NCI-H460 (cell line): ENCODE data around the gene JOSD2. TPM values are rescaled to one million over a fixed set of nuclear protein-coding genes. Genes with fewer than 3 reads are reported as not detected.
"Not testable (repeated sequence)": the region's sequence is repeated elsewhere in the genome, so short reads cannot be mapped to it uniquely, and the experiment has no call there.

Experiments
- DNase-seq: peaks from one replicate; pipeline ENCODE4 v3.0.0-alpha.2; 2016; ENCODE audit warnings: low read depth; ENCODE audit errors: extremely low read depth
- total RNA-seq: library from RNA; depleted of rRNA; stranded (reverse); fragments of >200 nt; shearing (Covaris generic); gene quantifications from 2 replicates; pipeline ENCODE4 v1.2.3, GENCODE V29; 2014

The JOSD2 gene
- total RNA-seq, 1 experiment from 2014 or later: 10.0 TPM

DNA sequence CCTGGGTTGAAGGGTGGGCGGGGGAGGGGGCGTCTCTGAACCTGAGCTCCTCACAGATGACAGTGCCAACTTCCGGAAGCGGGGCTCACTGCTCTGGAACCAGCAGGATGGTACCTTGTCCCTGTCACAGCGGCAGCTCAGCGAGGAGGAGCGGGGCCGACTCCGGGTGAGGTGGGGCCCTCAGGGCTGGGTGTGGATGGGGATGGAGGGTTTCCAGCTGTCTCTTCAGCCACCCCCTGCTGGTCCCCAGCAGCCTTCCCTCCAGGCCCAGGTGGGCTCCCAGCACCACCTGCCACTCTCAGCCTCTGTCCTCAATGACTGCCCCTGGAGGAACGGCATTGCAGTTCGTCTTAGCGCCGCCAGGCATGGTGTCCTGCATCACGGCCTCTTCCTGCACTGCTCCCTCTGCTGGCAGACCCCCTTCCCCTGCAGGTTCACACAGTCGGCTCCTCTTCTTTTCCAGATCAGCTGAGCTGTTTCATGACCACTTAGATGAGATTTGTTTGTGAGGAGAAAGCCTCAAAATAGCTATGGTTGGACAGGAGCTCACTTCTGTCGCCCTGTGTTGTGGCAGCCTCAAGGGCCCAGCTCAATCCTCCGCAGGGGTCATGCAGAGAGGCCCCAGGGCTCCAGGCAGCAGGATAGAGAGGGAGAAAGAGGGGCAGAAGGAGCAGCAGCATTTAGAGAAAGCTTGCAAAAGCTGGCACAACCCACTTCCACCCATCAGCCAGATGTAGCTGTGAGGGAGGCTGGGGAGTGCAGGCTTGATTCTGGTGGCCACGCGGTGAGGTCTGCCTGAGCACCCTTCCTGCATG, 31.9 kb downstream of the JOSD2 start:
- no peak for DNase-seq

DNA sequence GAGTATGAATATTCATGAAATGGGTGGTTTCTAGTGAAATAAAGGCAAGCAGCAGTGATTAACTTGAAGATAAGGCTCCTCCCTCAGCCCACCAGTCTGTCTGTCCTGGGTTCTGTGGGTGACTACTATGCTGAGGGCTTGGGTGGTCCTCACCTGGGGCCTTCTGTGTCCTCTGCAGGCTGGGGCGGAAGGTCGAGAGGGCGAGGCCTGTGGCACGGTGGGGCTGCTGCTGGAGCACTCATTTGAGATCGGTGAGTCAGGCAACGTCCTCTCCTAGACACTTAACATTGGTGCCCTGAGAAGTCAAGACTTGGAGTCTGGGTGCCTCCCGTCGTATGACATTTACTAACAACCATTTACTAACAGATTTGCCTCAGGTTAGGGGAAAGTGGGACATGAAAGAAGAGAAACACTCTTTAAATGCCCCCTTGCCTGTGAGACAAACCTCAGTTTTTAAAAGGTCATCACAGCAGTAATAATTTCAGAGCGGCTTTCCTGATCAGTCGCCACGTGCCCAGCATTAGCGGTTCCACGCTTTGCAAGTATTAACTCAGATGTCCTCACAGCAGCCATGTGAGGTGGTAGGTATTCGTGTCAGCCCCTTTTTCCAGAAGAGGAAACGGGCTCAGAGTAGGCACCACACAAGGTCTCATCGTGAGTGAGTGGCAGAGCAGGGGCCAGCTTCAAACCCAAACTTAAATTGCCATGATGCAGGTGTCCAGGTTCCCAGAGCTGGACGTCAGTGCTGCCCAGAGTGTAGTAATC, 33.1 kb downstream of the JOSD2 start:
- no peak for DNase-seq

DNA sequence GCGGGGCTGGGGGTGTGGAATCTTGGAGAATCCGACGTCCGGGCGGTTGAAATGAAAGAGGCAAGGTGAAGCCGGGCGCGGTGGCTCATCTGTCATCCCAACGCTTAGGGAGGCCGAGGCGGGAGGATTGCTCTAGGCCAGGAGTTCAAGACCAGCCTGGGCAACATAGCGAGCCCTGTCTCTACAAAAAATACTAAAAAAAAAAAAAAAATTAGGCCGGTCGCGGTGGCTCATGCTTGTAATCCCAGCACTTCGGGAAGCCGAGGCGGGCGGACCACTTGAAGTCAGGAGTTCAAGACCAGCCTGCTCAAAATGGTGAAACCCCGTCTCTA, 34.1 kb downstream of the JOSD2 start:
- no peak for DNase-seq

DNA sequence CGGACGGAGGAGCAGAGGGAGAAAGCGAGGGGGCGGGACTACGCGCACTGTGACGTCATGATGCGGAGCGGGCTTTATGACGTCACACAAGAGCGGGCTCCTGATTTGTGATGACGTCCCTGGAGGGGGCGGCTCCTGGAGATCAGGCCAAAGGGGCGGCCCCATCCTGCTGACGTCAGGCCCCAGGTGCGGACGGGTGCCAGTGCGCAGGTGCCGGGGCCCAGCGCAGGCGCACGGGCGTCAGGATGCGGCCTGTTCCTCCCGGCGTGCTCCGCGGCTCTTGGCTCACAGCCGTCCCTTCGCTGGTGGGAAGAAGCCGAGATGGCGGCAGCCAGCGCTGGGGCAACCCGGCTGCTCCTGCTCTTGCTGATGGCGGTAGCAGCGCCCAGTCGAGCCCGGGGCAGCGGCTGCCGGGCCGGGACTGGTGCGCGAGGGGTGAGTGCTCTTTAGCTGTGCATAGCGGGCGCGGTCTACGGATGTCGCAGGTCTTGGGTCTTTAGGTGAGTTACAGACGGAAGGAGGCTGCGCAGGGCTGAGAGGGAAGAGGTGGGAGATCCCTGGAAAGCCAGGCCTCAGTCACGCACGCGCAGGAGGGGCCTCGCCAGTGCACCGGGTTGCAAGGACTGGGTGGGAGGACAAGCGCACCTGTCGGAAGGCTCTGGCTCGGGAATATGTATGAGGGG, 34.6 kb downstream of the JOSD2 start, which contains the start of the genes EMC10 and GARIN5A:
Gene EMC10 (plus strand): TSS at position 284 of the 683 bp plus-strand sequence. CDS start 38 bp downstream, at position 322.
Gene GARIN5A (minus strand): TSS at position 625 of the 683 bp plus-strand sequence. CDS start 460 bp downstream, at position 165.
- DNase-seq: peak; percentile 87

DNA sequence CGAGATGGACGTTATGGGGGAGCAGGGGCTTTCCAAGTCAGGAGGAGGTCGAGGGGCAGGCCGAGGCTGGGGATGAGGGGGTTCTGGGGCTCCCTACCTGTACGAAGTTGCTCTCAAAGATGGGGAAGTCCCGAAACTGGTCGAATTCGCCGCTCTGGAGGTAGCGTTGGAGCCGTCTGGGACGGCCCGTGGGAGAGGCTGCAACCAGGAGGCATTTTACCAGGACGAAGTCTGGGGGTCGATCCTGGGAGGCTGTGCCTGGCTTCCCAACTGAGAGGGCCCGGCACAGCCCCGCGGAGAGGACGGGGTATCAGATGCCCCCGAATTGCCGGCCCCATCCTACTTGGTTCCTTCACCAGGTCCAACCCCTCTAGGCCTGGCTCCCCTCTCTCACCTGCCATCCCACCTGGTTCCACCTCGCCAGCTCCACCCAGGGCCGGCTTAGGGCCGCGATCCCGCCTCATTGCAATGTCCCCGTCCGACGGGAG, 35.2 kb downstream of the JOSD2 start:
- no peak for DNase-seq

DNA sequence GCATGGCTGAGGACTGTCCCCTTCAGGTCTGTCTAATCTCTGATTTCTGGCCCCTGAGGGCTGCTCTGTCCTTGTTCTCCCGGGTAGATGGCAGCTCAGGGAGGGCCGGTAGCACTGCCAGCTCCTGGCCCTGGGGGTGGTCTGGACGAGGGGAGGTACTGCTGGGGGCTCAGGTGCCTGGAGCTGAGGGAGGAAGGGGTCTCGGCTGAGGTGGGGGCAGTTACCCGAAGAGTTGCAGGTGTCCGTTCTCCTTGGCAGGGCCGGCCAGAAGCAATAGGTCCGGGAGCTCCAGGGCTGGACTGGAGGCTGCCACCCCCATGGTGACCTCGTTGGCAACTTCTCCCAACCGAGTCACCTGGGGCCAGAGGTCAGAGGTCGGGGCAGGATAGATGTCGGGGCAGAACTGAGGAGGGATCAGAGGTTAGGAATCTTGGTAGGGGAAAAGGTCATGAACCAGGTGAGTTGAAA, 35.9 kb downstream of the JOSD2 start:
- no peak for DNase-seq

DNA sequence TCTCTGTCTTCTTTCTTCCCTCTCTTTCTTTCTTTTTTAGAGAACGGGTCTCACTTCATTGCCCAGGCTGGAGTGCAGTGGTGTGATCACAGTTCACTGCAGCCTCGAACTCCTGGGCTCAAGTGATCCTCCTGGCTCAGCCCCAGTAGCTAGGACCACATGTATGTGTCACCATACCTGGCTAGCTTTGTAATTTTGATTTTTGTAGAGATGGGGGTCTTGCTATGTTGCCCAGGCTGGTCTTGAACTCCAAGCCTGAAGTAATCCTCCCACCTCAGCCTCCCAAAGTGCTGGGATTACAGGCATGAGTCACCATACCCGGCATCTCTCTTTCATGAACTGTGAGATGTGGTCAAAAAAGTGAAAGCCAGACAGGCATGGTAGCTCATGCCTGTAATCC, 37.7 kb downstream of the JOSD2 start:
- DNase-seq: not testable (repeated sequence)

DNA sequence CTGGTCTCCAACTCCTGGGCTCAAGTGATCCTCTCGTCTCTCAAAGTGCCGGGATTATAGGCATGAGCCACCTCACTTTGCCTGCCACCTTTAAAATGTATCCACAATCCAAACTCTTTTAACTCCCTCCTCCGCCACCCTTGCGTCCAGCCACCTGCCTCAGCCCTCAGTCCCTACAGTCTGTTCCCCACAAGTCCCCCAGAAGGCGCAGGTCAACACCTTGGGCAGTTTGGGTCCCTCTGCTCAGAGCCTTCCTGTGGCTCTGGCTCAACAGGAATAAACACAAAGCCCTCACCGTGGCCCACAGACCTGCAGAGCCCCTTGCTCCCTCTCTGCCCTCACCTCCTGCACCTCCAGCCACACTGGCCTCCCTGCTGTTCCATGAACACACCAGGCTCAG, 42.2 kb downstream of the JOSD2 start:
- DNase-seq: no peak

DNA sequence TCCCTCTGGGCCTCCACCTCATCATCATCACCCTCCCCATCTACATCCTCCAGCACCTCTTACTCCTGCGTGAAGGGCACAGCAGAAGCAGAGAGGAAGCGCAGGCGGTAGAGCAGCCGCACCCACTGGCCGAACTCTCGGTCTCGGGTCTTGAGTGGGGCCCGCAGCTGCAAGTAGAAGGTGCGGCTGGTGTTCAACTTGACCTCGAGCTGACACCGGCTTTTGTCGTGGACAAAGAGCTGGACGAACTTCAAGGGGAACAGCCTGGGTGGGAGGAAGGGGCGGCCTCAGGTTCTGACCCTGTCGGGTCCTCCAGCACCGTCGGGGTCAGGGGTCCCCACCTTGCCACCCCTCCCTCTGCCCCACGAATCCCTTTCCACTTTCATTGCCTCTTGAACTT, 43.4 kb downstream of the JOSD2 start:
- no peak for DNase-seq

DNA sequence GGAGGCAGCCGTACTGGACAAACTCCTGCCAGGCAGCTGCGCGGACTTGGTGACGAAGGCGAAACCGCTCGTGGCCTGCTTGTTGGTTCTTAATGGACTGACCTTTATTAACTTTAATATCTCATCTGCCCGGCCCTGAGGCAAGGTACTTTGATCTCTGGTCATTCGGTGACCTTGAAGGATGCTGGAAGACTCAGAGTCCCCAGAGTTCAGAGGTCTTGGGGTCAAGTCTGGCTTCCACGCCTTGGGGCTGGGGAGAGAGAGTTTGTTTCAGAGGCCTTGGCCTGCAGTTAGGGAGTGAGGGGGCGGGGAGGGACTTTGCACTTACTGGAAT, 44.3 kb downstream of the JOSD2 start:
- DNase-seq: no peak

DNA sequence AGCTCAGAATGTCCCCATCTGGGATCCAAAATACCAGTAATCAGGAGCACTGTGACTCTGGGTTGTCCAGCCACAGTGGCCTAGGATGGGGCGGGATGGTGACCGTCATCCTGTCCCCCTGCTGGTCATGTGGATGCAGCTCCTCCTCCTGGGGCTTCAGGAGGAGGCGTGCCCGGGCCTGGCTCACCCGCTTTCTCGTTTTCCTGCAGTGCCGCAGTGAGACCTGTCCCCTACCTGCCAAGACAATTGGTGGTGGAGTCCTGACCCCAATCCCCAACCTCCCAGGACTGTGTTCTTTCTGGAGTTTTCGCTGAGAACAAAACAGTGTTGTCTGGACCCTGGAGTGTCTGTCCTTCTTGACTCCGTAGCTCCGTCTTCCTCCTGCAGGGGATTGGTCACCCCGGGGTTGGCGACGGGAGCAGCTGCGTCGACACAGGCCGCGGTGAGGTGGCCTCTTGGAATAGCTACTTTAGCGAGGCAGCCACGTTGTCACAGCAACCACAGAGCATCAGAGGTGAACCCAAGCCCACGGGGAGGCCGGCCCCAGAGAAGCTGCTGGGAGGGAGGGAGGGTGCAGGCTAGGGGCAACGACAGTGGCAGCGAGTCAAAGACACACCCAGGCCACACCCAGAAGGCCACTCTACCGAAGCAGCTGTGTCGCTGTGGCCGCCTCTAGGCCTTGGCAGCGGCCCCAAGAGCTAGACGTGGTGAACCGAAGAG, 44.8 kb downstream of the JOSD2 start:
- DNase-seq: no peak

DNA sequence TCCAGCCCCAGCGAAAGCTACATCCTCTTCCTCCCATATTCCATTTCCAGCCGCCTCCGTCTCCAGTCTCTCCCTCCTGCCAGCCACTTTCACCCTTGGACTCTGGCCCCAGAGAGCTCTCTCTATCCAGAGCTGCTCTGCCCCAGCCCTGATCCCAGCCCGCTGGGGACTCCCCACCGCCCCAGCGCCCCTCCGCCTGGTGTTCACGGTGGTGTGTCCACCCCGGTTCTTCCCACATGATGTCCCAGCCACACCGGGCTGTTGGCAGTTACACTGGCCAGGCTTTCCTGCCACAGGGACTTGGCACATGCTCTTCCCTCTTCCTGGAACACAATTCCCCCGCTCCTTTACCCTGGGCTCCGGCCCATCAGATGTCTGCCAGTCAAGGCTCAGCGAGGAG, 46.0 kb downstream of the JOSD2 start:
- no peak for DNase-seq

DNA sequence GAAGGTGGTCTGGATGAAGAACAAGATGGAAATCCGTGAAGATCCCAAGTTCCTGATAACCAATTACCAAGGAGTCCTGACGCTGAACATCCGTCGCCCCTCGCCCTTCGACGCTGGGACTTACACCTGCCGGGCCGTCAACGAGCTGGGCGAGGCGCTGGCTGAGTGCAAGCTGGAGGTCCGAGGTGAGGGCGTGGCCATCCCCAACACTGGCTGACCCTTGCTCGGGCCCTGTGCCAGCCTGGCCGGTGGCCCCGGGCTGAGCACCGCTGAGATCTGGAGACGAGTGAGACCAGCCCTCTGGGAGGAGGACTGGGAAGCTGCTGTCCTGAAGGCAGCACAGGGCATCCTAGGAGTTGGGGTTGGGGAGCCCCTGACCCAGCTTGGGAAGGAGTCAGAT, 46.6 kb downstream of the JOSD2 start:
- DNase-seq: no peak

DNA sequence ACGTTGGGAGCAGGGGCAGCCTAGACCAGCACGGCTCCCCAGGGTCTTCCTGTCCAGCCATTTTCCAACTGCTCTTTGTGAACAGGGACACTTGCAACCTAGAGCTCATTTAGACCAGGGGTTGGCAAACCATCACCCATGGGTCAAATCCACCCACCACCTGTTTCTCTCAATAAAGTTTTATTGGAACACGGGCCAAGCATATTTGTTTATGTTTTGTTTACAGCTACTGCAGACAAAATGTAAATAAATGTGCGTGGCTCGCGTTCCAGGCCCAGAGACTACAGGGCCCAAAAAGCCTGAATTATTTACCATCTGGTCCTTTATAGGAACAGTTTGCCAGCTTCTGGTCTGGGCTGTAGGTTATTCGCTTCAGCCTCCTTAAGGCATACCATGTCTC, 48.0 kb downstream of the JOSD2 start:
- no peak for DNase-seq

DNA sequence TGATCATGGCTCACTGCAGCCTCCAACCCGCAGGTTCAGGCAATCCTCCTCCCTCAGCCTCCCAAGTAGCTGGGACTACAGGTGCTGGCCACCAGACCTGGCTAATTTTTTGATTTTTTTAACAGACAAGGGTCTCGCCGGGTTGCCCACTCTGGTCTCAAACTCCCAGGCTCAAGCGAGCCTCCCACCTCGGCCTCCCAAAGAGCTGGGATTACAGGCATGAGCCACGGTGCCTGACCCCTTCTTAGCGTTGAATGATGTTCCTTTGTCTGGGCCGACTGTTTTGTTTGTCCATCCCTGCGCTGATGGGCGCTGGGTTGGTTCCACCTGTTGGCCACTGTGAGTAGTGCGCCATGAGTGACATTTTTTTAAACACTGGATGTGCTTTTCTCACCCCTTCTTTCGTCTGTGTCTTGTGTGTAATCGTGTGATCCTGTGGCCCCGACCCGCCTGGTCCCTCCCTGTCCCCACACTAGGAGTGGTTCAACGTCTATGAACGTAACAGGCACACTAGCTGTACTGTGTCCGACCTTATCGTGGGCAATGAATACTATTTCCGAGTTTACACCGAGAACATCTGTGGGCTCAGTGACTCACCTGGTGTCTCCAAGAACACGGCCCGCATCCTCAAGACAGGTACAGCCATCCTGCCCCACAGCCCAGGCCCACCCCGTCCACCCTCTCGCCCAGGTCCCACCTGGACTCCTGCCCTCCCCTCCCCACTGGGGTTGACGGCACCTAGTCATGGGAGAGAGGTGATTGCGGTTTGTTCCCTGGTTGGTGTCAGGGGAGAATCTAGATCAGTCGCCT, 49.7 kb downstream of the JOSD2 start:
- peak; percentile 54 for DNase-seq

DNA sequence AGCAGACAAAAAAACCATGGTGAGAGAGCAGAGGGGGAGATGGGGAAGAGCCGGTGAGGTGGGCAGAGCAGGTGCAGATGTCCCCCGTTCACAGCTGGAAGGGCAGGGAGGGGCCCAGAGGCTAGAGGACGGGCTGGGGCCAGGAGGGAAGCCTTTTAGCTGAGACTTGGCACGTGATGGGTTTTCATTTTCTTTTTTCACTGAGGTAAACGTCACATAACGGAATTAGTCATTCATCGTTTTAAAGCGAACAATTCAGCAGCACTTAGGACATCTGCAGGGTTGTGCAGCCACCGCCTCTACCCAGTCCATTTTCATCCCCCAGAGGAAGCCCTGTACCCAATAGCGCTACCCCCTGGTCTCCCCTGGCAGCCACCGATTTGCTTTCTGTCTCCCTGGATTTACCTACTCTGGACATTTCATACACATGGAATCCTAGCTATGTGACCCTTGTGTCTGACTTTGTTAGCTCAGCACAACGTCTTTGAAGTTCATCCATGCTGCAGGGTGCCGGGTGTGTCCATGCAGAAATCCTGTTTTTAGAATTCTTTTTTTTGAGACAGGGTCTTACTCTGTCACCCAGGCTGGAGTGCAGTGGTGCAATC, 50.7 kb downstream of the JOSD2 start:
- DNase-seq: no peak

DNA sequence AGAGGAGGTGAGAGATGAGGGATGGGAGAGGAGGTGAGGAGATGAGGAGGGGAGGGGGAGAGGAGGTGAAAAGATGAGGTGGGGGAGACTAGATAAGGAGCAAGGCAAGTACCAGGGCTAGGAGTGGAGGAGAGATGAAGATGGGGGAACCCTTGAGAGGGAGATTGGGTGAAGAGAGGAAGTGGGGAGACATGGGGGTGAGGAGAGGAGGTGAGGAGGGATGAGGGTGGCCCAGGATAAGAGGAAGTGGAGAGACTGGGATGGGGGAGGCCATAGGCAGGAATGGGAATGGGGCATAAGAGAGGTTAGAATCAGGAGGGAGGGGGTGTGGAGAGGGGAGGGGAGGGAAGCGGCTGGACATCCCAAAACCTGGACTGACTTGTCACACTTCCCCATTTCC, 51.4 kb downstream of the JOSD2 start:
- DNase-seq: no peak

DNA sequence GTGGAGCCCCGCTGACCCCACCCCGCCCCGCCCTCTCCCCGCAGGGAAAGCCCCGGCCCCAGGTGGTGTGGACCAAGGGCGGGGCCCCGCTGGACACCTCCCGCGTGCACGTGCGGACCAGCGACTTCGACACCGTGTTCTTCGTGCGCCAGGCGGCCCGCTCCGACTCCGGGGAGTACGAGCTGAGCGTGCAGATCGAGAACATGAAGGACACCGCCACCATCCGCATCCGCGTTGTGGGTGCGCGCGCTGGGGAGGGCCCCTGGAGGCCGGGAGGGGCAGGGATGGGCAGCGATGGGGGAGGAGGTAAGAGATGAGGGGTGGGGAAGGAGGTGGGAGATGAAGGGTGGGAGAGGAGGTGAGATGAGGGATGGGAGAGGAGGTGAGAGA, 51.9 kb downstream of the JOSD2 start:
- DNase-seq: no peak

DNA sequence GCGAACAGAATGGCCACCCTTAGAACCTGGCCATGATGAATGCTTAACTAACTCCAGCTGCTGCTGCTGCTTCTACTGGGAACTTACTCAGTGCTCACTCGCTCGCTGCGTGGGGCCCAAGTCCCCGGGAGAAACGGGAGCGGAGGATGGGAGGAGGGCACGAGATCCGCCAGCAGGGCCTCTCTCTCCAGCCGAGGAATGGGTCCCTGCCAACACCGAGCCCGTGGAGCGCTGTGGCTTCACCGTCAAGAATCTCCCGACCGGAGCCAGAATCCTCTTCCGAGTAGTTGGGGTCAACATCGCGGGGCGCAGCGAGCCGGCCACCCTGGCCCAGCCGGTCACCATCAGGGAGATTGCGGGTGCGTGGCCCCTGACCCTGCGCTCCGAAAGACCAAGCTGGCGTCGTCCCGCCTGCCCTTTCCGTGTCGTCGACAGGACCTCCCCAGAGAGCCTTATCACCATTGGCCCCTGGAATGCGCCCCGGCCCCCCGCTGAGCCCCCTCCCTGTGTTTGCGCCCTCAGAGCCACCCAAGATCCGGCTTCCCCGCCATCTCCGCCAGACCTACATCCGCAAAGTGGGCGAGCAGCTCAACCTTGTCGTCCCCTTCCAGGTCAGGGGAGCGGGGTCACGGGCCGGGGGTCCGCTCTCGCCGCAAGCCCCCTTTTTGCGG, 52.5 kb downstream of the JOSD2 start:
- no peak for DNase-seq
